Thyroid gland (tissue), 4 donors: ENCODE results near the gene PAQR5. TPM values are rescaled to one million over a fixed set of nuclear protein-coding genes. Genes with fewer than 3 reads are reported as not detected.

Experiments
- DNase-seq, 2 donors: peaks; one replicate each; pipeline ENCODE4 v3.0.0-alpha.2; 2019
- H3K27ac ChIP-seq, 3 donors: fragments of 200-600 bp; sonication (generic); 1 replicate in 2 of 3; 2 replicates in 1 of 3; pipeline ENCODE4 v1.5.1; 2016 to 2019; ENCODE audit warnings: mild to moderate bottlenecking in 1 of 3, moderate library complexity in 1 of 3
- H3K27me3 ChIP-seq: fragments of 200-600 bp; sonication (generic); one replicate; pipeline ENCODE4 v1.5.1; 2019
- H3K36me3 ChIP-seq, 2 donors: fragments of 200-600 bp; sonication (generic); one replicate each; pipeline ENCODE4 v1.5.1; 2016 to 2019
- H3K4me1 ChIP-seq, 2 donors: fragments of 200-600 bp; sonication (generic); one replicate each; pipeline ENCODE4 v1.5.1; 2017 to 2019
- H3K4me3 ChIP-seq, 3 donors: fragments of 200-600 bp; sonication (generic); replicated peaks in 1 of 3; 1 replicate in 2 of 3; 2 replicates in 1 of 3; pipeline ENCODE4 v1.5.1; 2016; ENCODE audit warnings: mild to moderate bottlenecking in 1 of 3
- H3K9me3 ChIP-seq: fragments of 200-600 bp; sonication (generic); one replicate; pipeline ENCODE4 v1.5.1; 2017
- CTCF ChIP-seq, 6 experiments: fragments of 200-600 bp in 3 of 6; fragments of 450-650 bp in 3 of 6; sonication (generic) in 3 of 6; IDR thresholded peaks; one replicate each; pipeline ENCODE4 v1.5.1; 2016 to 2019; ENCODE audit warnings: antibody characterized with exemption in 6 of 6, mild to moderate bottlenecking in 2 of 6, inconsistent platforms in 1 of 6, moderate library complexity in 1 of 6
- POLR2A ChIP-seq, 2 donors: fragments of 450-650 bp; IDR thresholded peaks; one replicate each; pipeline ENCODE4 v1.6.1; 2017; ENCODE audit warnings: antibody characterized with exemption in 2 of 2, mild to moderate bottlenecking in 2 of 2, moderate library complexity in 1 of 2
- WGBS, 2 donors: methylation state at CpG; one replicate each; pipeline ENCODE4 v1.1.5; 2017; 5-methylcytosine and 5-hydroxymethylcytosine counted together
- intact Hi-C: fragments of 100-400 bp; cut with DNase I; formaldehyde crosslinking; loops from one replicate; pipeline ENCODE4 v1.15.1; 2023
- total RNA-seq, 4 donors: library from RNA; depleted of rRNA; stranded (reverse); fragments of >200 nt; gene quantifications; one replicate each; pipeline ENCODE4 v1.2.3, GENCODE V29; 2016

PAQR5 gene
- total RNA-seq, 4 donors from 2014 or later = 0.24 to 1.5 (median 0.65) TPM

DNA sequence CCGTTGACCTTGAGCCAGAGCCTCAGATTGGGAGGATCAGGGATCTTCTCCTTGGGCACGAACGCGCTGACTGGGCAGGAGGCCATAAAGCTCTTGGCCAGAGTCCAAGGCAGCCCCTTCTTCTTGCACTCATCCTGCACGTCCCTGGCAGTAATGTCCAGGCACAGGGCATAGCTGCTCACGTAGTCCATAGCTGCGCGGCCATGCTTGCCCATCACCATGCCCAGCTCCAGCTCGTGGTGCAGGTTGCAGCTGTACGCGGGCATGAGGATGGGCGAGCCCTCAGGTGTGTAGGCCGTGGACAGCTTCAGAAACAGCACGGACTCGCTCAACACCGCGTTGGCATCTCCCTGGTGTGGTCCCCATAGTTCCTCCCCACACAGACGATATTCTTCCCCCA, 136.0 kb downstream of the PAQR5 start:
- intact Hi-C loops = no loop called here
- no peak for TF ChIP-seq CTCF (IDR thresholded peaks at IDR 0.05)
- TF ChIP-seq POLR2A (IDR thresholded peaks at IDR 0.05) = no peak
- Histone ChIP-seq H3K9me3 (no peaks in the 10 kb centered on the region), H3K27me3 (no peaks in the 10 kb centered on the region), H3K36me3 (no peaks in the 10 kb centered on the region), H3K27ac (no peak overlapping the region), H3K4me3 (no peak overlapping the region), H3K4me1 (no peaks in the 10 kb centered on the region)
- no peak for DNase-seq
- WGBS, 2 donors = 98% methylated on average over 16 to 18 of the region's 18 CpGs

DNA sequence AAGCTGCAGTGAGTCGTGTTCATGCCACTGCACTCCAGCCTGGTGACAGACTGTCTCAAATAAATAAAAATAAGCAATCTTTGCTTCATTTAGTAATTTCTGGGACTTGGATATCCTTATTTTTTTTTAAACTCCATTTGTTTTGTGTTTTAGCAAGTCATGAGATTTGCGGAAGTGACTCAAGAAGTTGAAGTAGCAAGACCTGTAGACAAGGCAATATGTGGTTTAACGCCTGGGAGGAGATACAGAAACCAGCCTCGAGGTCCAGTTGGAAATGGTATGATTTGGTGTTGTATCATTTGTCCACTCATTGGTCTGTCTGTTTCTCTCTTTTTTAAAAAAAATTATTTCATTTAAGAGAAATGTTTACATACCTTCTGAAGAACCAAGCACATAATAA, 137.3 kb downstream of the PAQR5 start:
- WGBS, 2 donors = 97 to 98% methylated on average over 4 of the region's 4 CpGs

DNA sequence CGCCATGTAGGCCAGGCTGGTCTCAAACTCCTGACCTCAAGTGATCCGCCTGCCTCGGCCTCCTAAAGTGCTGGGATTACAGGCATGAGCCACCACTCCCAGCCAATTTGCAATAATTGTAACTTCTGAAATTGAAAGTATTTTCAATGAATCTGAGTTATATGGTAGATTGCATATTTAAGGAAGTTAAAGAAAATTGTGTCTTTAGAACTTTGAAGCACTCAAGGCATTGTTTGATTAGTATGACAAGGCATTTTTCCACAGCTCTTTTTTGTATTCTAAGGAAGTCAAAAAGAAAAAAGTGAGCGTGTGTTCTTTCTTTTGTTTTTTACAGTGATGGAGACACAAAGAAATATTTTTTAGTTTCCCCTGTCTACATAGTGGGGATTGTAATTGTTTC, 138.2 kb downstream of the PAQR5 start:
- no peak for DNase-seq
- TF ChIP-seq POLR2A (IDR thresholded peaks at IDR 0.05) = no peak
- TF ChIP-seq CTCF (IDR thresholded peaks at IDR 0.05) = no peak
- Histone ChIP-seq H3K27ac (no peak overlapping the region), H3K27me3 (no peaks in the 10 kb centered on the region), H3K9me3 (no peaks in the 10 kb centered on the region), H3K4me3 (no peak overlapping the region), H3K36me3 (no peaks in the 10 kb centered on the region), H3K4me1 (no peaks in the 10 kb centered on the region)
- 96 to 98% methylated on average over 4 of the region's 4 CpGs for WGBS, 2 donors
- intact Hi-C loops = no loop called here

More for the DNA sequence above, 137.3 kb downstream of the PAQR5 start:
- H3K27me3 ChIP-seq = no peaks in the 10 kb centered on the region
- H3K9me3 ChIP-seq = no peaks in the 10 kb centered on the region
- DNase-seq = no peak
- H3K4me1 ChIP-seq = no peaks in the 10 kb centered on the region
- no peaks in the 10 kb centered on the region for H3K36me3 ChIP-seq
- H3K27ac ChIP-seq = no peak overlapping the region
- no peak for TF ChIP-seq POLR2A (IDR thresholded peaks at IDR 0.05)
- TF ChIP-seq CTCF (IDR thresholded peaks at IDR 0.05) = no peak
- intact Hi-C loops = no loop called here
- no peak overlapping the region for H3K4me3 ChIP-seq

DNA sequence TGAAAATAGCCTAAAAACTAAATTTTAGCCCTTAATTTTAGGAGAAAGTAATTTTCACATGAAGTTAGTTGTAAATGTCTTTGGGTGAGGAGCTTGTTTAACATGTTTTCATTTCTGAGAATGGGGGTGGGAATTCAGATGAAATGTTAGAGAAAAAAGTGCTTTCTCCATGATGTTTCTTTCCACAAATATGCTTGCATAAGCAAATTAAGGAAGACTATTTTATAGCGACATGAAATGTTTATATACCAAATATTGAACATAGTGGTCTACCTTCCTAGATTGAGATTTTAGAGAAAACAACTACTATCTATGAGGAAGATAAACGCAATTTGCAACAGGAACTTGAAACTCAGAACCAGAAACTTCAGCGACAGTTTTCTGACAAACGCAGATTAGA, 140.9 kb downstream of the PAQR5 start:
- Histone ChIP-seq H3K36me3 (no peaks in the 10 kb centered on the region), H3K27ac (no peak overlapping the region), H3K4me3 (no peak overlapping the region), H3K4me1 (no peaks in the 10 kb centered on the region), H3K9me3 (no peaks in the 10 kb centered on the region), H3K27me3 (no peaks in the 10 kb centered on the region)
- intact Hi-C loops = no loop called here
- WGBS, 2 donors = 92 to 94% methylated on average over 4 of the region's 4 CpGs
- no peak for TF ChIP-seq POLR2A (IDR thresholded peaks at IDR 0.05)
- DNase-seq = no peak

DNA sequence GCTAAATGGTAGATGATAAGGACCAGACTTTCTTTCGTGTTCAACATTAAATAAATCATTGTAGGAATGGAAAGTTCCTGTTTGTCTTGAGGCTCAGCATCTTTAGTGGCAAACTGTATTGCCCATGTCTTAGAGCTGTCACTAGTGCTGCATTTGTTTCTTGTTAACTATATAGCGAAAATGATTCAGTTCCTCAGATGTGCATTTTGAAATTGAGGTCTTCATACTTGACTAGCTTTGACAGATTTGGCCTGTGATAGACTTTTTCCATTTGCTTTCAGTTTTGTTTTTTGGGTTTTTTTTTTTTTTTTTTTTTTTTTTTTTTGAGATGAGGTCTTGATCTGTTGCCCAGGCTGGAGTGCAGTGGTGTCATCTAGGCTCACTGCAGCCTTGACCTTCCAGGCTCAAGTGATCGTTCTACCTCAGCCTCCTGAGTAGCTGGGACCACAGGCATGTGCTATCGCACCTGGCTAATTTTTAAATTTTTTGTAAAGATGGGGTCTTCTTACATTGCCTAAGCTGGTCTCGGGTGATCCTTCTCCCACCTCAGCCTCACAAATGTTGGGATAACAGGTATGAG, 144.4 kb downstream of the PAQR5 start:
- H3K4me3 ChIP-seq = no peak overlapping the region
- no peak overlapping the region for H3K27ac ChIP-seq
- H3K36me3 ChIP-seq = no peaks in the 10 kb centered on the region
- WGBS, 2 donors = 87 to 89% methylated on average over 5 of the region's 5 CpGs
- TF ChIP-seq CTCF (IDR thresholded peaks at IDR 0.05) (no peak), POLR2A (IDR thresholded peaks at IDR 0.05) (no peak)
- no peaks in the 10 kb centered on the region for H3K27me3 ChIP-seq
- H3K4me1 ChIP-seq = no peaks in the 10 kb centered on the region
- DNase-seq = no peak
- H3K9me3 ChIP-seq = no peaks in the 10 kb centered on the region
- intact Hi-C loops = no loop called here

DNA sequence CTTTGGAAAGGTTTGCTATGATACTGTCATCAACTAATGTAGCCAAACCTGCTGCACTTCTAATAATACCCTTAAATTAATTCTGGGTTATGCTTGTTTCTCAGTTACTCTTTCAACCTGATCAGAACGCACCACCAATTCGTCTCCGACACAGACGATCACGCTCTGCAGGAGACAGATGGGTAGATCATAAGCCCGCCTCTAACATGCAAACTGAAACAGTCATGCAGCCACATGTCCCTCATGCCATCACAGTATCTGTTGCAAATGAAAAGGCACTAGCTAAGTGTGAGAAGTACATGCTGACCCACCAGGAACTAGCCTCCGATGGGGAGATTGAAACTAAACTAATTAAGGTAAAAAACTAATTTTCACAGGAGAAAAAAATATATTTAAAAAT, 146.0 kb downstream of the PAQR5 start:
- no peaks in the 10 kb centered on the region for H3K27me3 ChIP-seq
- H3K36me3 ChIP-seq = no peaks in the 10 kb centered on the region
- no peaks in the 10 kb centered on the region for H3K4me1 ChIP-seq
- no peaks in the 10 kb centered on the region for H3K9me3 ChIP-seq
- no peak overlapping the region for H3K27ac ChIP-seq
- no peak for TF ChIP-seq CTCF (IDR thresholded peaks at IDR 0.05)
- no peak for TF ChIP-seq POLR2A (IDR thresholded peaks at IDR 0.05)
- DNase-seq = no peak
- WGBS, 2 donors = 96 to 98% methylated on average over 7 of the region's 7 CpGs
- intact Hi-C loops = no loop called here
- no peak overlapping the region for H3K4me3 ChIP-seq
